ENCODE data around the gene RXFP2.

The RXFP2 gene

DNA sequence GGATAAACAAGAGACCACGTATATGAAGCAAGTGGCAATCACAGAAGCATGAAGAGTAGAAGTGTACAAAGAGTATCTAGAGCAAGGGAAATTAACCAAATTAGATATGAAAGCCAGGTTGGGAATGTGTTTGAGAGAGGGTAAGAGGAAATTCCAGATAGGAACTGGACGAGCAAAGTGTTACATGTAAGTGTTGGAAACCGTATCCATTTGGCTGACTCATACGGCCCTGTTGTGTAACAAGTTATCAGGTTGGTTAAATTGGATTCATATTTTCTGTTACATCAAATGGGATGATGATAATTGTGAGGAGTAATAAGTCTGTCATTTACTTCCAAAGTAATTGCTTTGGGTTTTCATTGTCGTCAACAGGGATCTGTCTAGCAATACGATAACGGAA lies 46.7 kb downstream of the RXFP2 start:
- Histone ChIP-seq H3K27ac (ENCODE audit: low read depth in 2 of 2, low read length in 2 of 2) (no peak overlapping the region), H3K36me3 (ENCODE audit: control insufficient read depth in 2 of 2, insufficient read depth in 2 of 2, low read length in 2 of 2) (no peaks in the 10 kb centered on the region), H3K9me3 (ENCODE audit: control insufficient read depth in 2 of 2, low read length in 2 of 2) (no peaks in the 10 kb centered on the region), H3K9ac (ENCODE audit: low read depth in 1 of 2, low read length in 2 of 2) (no peak overlapping the region), H3K4me1 (ENCODE audit: control insufficient read depth in 2 of 2, insufficient read depth in 2 of 2, low read length in 2 of 2) (no peaks in the 10 kb centered on the region), H3K27me3 (ENCODE audit: control insufficient read depth in 2 of 2, insufficient read depth in 2 of 2, low read length in 2 of 2) (no peaks in the 10 kb centered on the region), H3K4me3 (ENCODE audit: low read length in 2 of 2) (no peak overlapping the region)

DNA sequence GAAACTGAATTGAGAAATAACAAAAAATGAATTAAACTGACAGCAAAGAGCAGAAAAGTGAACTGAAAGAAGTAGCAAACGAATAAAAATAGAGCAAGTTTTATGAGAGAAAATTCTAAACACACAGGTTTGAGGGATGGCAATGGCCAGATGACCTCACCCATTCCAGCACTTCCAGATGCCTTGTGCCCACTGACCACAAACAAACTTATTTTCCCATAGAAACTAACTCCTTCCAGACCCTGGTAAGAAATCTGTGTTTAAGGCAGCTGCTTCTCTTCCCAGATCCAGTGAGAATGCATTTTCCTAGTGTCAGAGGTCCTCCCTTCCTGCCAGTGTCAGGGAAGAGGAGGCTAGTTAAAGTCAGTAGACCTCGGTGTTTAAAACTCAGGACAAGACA lies 51.7 kb downstream of the RXFP2 start:
- no peaks in the 10 kb centered on the region for H3K27me3 ChIP-seq (ENCODE audit: control insufficient read depth in 2 of 2, insufficient read depth in 2 of 2, low read length in 2 of 2)
- H3K36me3 ChIP-seq (ENCODE audit: control insufficient read depth in 2 of 2, insufficient read depth in 2 of 2, low read length in 2 of 2): no peaks in the 10 kb centered on the region
- H3K4me3 ChIP-seq (ENCODE audit: low read length in 2 of 2): no peak overlapping the region
- H3K9me3 ChIP-seq (ENCODE audit: control insufficient read depth in 2 of 2, low read length in 2 of 2): no peaks in the 10 kb centered on the region
- no peaks in the 10 kb centered on the region for H3K4me1 ChIP-seq (ENCODE audit: control insufficient read depth in 2 of 2, insufficient read depth in 2 of 2, low read length in 2 of 2)
- H3K27ac ChIP-seq (ENCODE audit: low read depth in 2 of 2, low read length in 2 of 2): no peak overlapping the region
- no peak overlapping the region for H3K9ac ChIP-seq (ENCODE audit: low read depth in 1 of 2, low read length in 2 of 2)

DNA sequence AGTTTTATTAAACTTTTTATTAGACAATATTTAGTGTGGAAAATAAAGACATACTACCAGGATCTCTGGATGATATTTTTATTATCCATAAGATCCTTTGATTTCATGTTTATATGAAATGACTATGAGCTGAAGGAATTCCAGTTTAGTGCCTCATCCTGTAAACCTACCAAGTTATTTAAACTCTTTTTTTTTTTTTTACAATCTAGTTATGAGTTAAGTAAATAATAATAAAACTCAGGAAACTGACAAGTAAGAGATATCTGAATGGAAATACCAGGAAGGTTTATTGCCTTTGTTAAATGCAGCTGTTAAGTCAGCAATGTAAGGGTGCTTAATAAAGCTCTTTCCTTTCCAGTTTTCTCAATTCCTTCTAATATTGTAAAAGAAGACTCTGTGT lies 53.9 kb downstream of the RXFP2 start:
- no peaks in the 10 kb centered on the region for H3K4me1 ChIP-seq (ENCODE audit: control insufficient read depth in 2 of 2, insufficient read depth in 2 of 2, low read length in 2 of 2)
- H3K36me3 ChIP-seq (ENCODE audit: control insufficient read depth in 2 of 2, insufficient read depth in 2 of 2, low read length in 2 of 2): no peaks in the 10 kb centered on the region
- no peak overlapping the region for H3K9ac ChIP-seq (ENCODE audit: low read depth in 1 of 2, low read length in 2 of 2)
- no peak overlapping the region for H3K27ac ChIP-seq (ENCODE audit: low read depth in 2 of 2, low read length in 2 of 2)
- no peaks in the 10 kb centered on the region for H3K27me3 ChIP-seq (ENCODE audit: control insufficient read depth in 2 of 2, insufficient read depth in 2 of 2, low read length in 2 of 2)
- no peak overlapping the region for H3K4me3 ChIP-seq (ENCODE audit: low read length in 2 of 2)
- no peaks in the 10 kb centered on the region for H3K9me3 ChIP-seq (ENCODE audit: control insufficient read depth in 2 of 2, low read length in 2 of 2)

DNA sequence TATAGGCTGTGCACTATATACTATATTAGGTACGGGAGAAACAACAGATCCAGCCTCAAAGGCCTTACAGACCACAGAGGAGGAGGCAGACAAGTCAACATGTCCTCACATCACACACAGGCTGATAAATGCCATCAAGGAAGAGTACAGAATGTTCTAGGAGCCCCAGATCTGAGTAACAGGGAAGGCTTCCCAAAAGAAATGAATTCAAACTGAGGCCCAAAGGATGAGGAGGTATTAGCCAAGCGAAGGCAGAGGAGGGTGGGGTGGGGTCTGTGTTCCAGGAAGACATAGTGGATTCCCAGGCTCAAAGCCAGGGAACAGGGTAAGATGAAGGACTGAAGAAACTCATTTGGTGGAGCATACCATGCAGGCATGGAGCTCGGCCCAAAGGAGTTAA lies 55.1 kb downstream of the RXFP2 start:
- Histone ChIP-seq H3K4me3 (ENCODE audit: low read length in 2 of 2) (no peak overlapping the region), H3K9ac (ENCODE audit: low read depth in 1 of 2, low read length in 2 of 2) (no peak overlapping the region), H3K36me3 (ENCODE audit: control insufficient read depth in 2 of 2, insufficient read depth in 2 of 2, low read length in 2 of 2) (no peaks in the 10 kb centered on the region), H3K4me1 (ENCODE audit: control insufficient read depth in 2 of 2, insufficient read depth in 2 of 2, low read length in 2 of 2) (no peaks in the 10 kb centered on the region), H3K27me3 (ENCODE audit: control insufficient read depth in 2 of 2, insufficient read depth in 2 of 2, low read length in 2 of 2) (no peaks in the 10 kb centered on the region), H3K9me3 (ENCODE audit: control insufficient read depth in 2 of 2, low read length in 2 of 2) (no peaks in the 10 kb centered on the region), H3K27ac (ENCODE audit: low read depth in 2 of 2, low read length in 2 of 2) (no peak overlapping the region)

DNA sequence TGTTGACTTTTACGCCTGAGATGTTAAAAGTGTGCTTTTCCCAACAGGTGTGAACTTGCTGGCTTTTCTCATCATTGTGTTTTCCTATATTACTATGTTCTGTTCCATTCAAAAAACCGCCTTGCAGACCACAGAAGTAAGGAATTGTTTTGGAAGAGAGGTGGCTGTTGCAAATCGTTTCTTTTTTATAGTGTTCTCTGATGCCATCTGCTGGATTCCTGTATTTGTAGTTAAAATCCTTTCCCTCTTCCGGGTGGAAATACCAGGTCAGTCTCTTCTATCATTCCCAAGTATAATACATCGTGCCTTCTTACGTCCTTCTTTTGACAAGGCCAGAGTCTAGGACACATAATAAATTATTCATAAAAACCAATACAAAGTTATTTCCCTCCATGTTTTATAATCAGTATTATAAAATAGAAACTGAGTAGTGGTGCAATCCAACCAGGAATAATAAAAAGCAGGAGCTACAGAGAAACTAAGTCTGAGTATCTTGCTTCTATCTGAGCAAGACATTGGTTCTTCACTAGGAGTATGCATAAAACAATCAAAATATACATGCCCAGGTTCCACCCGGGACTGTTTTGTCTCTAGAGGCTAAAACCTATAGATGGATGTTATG lies 57.9 kb downstream of the RXFP2 start:
- no peak overlapping the region for H3K9ac ChIP-seq (ENCODE audit: low read depth in 1 of 2, low read length in 2 of 2)

DNA sequence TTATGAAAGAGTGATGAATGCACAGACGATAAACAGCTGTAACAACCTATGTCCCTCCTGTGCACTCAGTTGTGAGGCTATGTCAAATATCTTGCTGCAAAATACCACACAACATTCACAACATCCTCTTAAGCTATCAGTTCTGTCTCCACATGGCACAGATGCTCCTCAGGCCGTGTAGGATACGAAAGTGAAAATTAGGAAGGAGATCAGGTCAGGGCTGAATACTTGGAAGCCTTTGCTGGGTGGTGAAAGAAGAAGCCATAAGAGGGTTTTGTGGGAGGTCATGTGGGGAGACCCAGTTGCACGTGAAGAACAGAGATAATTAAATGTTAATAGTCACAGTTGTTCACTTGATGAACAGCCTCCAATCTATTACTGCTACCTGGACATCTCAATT lies 58.9 kb downstream of the RXFP2 start:
- H3K36me3 ChIP-seq (ENCODE audit: control insufficient read depth in 2 of 2, insufficient read depth in 2 of 2, low read length in 2 of 2): no peaks in the 10 kb centered on the region
- H3K4me3 ChIP-seq (ENCODE audit: low read length in 2 of 2): no peak overlapping the region

More for the DNA sequence above, 57.9 kb downstream of the RXFP2 start:
- Histone ChIP-seq H3K9me3 (ENCODE audit: control insufficient read depth in 2 of 2, low read length in 2 of 2) (no peaks in the 10 kb centered on the region), H3K4me3 (ENCODE audit: low read length in 2 of 2) (no peak overlapping the region), H3K27ac (ENCODE audit: low read depth in 2 of 2, low read length in 2 of 2) (no peak overlapping the region), H3K36me3 (ENCODE audit: control insufficient read depth in 2 of 2, insufficient read depth in 2 of 2, low read length in 2 of 2) (no peaks in the 10 kb centered on the region), H3K4me1 (ENCODE audit: control insufficient read depth in 2 of 2, insufficient read depth in 2 of 2, low read length in 2 of 2) (no peaks in the 10 kb centered on the region), H3K27me3 (ENCODE audit: control insufficient read depth in 2 of 2, insufficient read depth in 2 of 2, low read length in 2 of 2) (no peaks in the 10 kb centered on the region)

DNA sequence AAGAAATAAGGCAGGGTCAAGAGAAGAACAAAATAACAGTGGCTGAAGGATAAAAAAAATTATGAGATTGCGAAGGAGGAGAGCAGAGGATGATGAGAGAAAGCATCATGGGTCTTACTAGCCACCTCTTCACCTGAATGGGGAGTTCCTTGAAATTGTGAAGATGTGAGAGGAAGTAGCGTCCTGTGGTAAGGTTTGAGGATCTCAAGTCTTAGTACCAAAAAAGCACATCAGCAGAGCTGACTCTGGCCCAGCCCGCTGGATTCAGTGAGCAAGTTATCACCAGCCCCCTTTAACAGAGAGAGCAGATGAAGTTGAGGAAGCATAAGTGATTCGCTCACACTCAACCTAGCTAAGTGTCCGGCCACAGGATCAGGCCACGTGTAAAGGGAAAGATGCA lies 61.8 kb downstream of the RXFP2 start:
- no peak overlapping the region for H3K9ac ChIP-seq (ENCODE audit: low read depth in 1 of 2, low read length in 2 of 2)
- H3K27me3 ChIP-seq (ENCODE audit: control insufficient read depth in 2 of 2, insufficient read depth in 2 of 2, low read length in 2 of 2): no peaks in the 10 kb centered on the region
- no peaks in the 10 kb centered on the region for H3K4me1 ChIP-seq (ENCODE audit: control insufficient read depth in 2 of 2, insufficient read depth in 2 of 2, low read length in 2 of 2)
- no peaks in the 10 kb centered on the region for H3K36me3 ChIP-seq (ENCODE audit: control insufficient read depth in 2 of 2, insufficient read depth in 2 of 2, low read length in 2 of 2)
- H3K9me3 ChIP-seq (ENCODE audit: control insufficient read depth in 2 of 2, low read length in 2 of 2): no peaks in the 10 kb centered on the region
- no peak overlapping the region for H3K4me3 ChIP-seq (ENCODE audit: low read length in 2 of 2)
- H3K27ac ChIP-seq (ENCODE audit: low read depth in 2 of 2, low read length in 2 of 2): no peak overlapping the region

More for the DNA sequence above, 58.9 kb downstream of the RXFP2 start:
- H3K27ac ChIP-seq (ENCODE audit: low read depth in 2 of 2, low read length in 2 of 2): no peak overlapping the region
- no peak overlapping the region for H3K9ac ChIP-seq (ENCODE audit: low read depth in 1 of 2, low read length in 2 of 2)
- H3K4me1 ChIP-seq (ENCODE audit: control insufficient read depth in 2 of 2, insufficient read depth in 2 of 2, low read length in 2 of 2): no peaks in the 10 kb centered on the region
- H3K27me3 ChIP-seq (ENCODE audit: control insufficient read depth in 2 of 2, insufficient read depth in 2 of 2, low read length in 2 of 2): no peaks in the 10 kb centered on the region
- no peaks in the 10 kb centered on the region for H3K9me3 ChIP-seq (ENCODE audit: control insufficient read depth in 2 of 2, low read length in 2 of 2)

DNA sequence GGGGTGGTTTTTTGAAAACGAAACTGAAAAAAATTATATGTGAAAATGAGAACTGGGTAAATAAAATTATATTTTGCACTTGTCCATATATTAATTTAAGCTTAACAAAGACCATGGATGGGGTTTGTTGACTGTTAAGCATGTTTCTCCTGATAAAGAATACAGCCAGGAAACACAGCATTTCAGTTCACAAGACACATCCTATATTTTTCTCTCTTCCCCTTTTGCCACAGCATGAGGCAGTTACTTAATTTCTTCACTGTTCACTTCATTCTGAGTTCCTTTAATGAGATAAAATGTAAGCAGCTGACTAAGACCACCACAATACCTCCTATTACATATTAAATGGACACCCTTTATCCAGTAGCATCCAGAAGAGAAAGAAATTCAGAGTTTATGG lies 64.0 kb downstream of the RXFP2 start:
- Histone ChIP-seq H3K27me3 (ENCODE audit: control insufficient read depth in 2 of 2, insufficient read depth in 2 of 2, low read length in 2 of 2) (no peaks in the 10 kb centered on the region), H3K9ac (ENCODE audit: low read depth in 1 of 2, low read length in 2 of 2) (no peak overlapping the region), H3K9me3 (ENCODE audit: control insufficient read depth in 2 of 2, low read length in 2 of 2) (no peaks in the 10 kb centered on the region), H3K27ac (ENCODE audit: low read depth in 2 of 2, low read length in 2 of 2) (no peak overlapping the region), H3K4me3 (ENCODE audit: low read length in 2 of 2) (no peak overlapping the region), H3K4me1 (ENCODE audit: control insufficient read depth in 2 of 2, insufficient read depth in 2 of 2, low read length in 2 of 2) (no peaks in the 10 kb centered on the region), H3K36me3 (ENCODE audit: control insufficient read depth in 2 of 2, insufficient read depth in 2 of 2, low read length in 2 of 2) (no peaks in the 10 kb centered on the region)

DNA sequence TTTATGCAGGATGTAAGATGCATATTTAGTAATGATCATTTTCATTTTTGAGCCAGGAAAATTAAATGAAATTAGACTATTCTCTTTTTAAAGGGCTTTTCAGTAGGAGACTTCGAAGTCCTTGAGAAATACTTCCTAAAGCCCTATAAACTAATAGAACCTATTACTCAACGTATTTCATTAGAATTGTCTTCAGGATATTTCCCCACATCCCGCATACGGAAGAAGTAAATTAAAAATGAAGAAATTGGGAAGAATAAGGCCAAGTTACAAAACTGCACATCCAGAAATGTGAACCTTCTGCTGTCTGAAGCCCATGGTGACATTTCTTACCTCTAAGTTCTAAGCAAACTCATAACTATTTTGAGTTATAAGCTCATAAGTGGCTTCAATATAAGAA lies 66.5 kb downstream of the RXFP2 start:
- no peaks in the 10 kb centered on the region for H3K4me1 ChIP-seq (ENCODE audit: control insufficient read depth in 2 of 2, insufficient read depth in 2 of 2, low read length in 2 of 2)
- H3K9ac ChIP-seq (ENCODE audit: low read depth in 1 of 2, low read length in 2 of 2): no peak overlapping the region
- H3K36me3 ChIP-seq (ENCODE audit: control insufficient read depth in 2 of 2, insufficient read depth in 2 of 2, low read length in 2 of 2): no peaks in the 10 kb centered on the region
- H3K9me3 ChIP-seq (ENCODE audit: control insufficient read depth in 2 of 2, low read length in 2 of 2): no peaks in the 10 kb centered on the region
- H3K27ac ChIP-seq (ENCODE audit: low read depth in 2 of 2, low read length in 2 of 2): no peak overlapping the region
- no peak overlapping the region for H3K4me3 ChIP-seq (ENCODE audit: low read length in 2 of 2)
- H3K27me3 ChIP-seq (ENCODE audit: control insufficient read depth in 2 of 2, insufficient read depth in 2 of 2, low read length in 2 of 2): no peaks in the 10 kb centered on the region

DNA sequence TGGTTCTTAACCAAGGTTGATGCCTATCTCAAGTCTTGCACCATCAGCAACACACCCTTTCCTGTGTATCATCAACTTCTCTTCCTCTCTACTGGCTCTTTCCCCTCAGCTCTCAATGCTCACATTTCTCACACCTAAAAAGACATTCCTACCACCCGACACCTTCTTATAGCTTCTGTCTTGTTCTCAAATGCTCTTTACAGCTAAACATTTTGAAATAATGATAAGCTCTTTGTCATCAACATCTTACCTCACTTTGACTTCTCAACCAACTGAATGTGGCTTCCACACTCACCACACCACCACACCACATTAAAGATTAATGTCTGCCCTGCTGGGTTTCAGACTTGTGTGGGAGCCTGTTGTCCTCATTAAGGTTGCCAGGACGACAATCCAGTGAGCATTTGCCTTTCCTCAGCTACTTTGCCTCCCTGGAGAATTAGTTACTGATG lies 67.8 kb downstream of the RXFP2 start:
- no peak overlapping the region for H3K27ac ChIP-seq (ENCODE audit: low read depth in 2 of 2, low read length in 2 of 2)

DNA sequence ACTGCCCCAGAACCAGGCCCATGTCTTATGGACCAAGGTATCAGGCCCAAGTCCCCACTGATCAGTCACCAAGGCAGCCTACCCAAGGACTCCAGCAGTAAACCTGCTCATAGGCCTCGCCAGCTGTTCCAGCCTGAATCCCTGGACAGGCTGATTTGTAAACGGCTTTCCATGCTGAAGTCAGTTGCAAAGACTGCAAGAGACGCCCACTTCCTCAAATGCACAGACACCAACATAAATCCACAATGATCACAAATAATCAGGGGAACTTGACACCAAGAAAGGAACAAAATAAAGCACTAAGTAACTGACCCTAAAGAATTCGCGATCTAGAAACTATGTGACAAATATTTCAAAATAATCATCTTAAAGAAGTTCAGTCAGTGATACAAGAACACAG lies 75.2 kb downstream of the RXFP2 start:
- Histone ChIP-seq H3K36me3 (ENCODE audit: control insufficient read depth in 2 of 2, insufficient read depth in 2 of 2, low read length in 2 of 2) (no peaks in the 10 kb centered on the region), H3K9ac (ENCODE audit: low read depth in 1 of 2, low read length in 2 of 2) (no peak overlapping the region), H3K4me1 (ENCODE audit: control insufficient read depth in 2 of 2, insufficient read depth in 2 of 2, low read length in 2 of 2) (no peaks in the 10 kb centered on the region), H3K27me3 (ENCODE audit: control insufficient read depth in 2 of 2, insufficient read depth in 2 of 2, low read length in 2 of 2) (no peaks in the 10 kb centered on the region), H3K27ac (ENCODE audit: low read depth in 2 of 2, low read length in 2 of 2) (no peak overlapping the region), H3K9me3 (ENCODE audit: control insufficient read depth in 2 of 2, low read length in 2 of 2) (no peaks in the 10 kb centered on the region), H3K4me3 (ENCODE audit: low read length in 2 of 2) (no peak overlapping the region)

More for the DNA sequence above, 67.8 kb downstream of the RXFP2 start:
- Histone ChIP-seq H3K9ac (ENCODE audit: low read depth in 1 of 2, low read length in 2 of 2) (no peak overlapping the region), H3K4me3 (ENCODE audit: low read length in 2 of 2) (no peak overlapping the region), H3K27me3 (ENCODE audit: control insufficient read depth in 2 of 2, insufficient read depth in 2 of 2, low read length in 2 of 2) (no peaks in the 10 kb centered on the region), H3K4me1 (ENCODE audit: control insufficient read depth in 2 of 2, insufficient read depth in 2 of 2, low read length in 2 of 2) (no peaks in the 10 kb centered on the region), H3K9me3 (ENCODE audit: control insufficient read depth in 2 of 2, low read length in 2 of 2) (no peaks in the 10 kb centered on the region), H3K36me3 (ENCODE audit: control insufficient read depth in 2 of 2, insufficient read depth in 2 of 2, low read length in 2 of 2) (no peaks in the 10 kb centered on the region)

All from mucosa of rectum (tissue), 2 donors.